T-cell (primary cell): ENCODE measurements around the gene LRP1B. TPM values are rescaled to one million over a fixed set of nuclear protein-coding genes. Genes with fewer than 3 reads are reported as not detected.

Experiments used
- ATAC-seq, 4 experiments: fragments of 200-7000 bp in 3 of 4; fragments of 150-1000 bp in 1 of 4; cut with Tn5 transposase; replicated peaks in 1 of 4; 1 replicate in 3 of 4; 2 replicates in 1 of 4; pipeline ENCODE4 v1.10.0; 2021; ENCODE audit warnings: moderate library complexity in 3 of 4, mild to moderate bottlenecking in 2 of 4, moderate number of reproducible peaks in 1 of 4
- CTCF ChIA-PET, 2 donors: fragments of 300-600 bp; sonication (Branson Sonifier 250); formaldehyde crosslinking; loops; one replicate each; lab custom pipeline; 2022; ENCODE audit warnings: antibody characterized with exemption in 2 of 2; lab: Charles Lee
- POLR2A ChIA-PET, 2 donors: fragments of 300-600 bp; sonication (Branson Sonifier 250); formaldehyde crosslinking; loops; one replicate each; lab custom pipeline; 2022; ENCODE audit warnings: antibody characterized with exemption in 2 of 2; lab: Charles Lee
- DNase-seq, 35 experiments: peaks; one replicate each; pipeline versions ENCODE4 v3.0.0 to v3.0.0-alpha.2; 2013 to 2023
- H3K27ac ChIP-seq: one replicate; pipeline ENCODE4 v1.5.1; 2013; ENCODE audit warnings: low read length
- H3K27me3 ChIP-seq, 2 experiments: replicated peaks in 1 of 2; 1 replicate in 1 of 2; 2 replicates in 1 of 2; pipeline versions ENCODE4 v1.6.1 to v1.7.0; 2013; ENCODE audit warnings: low read length in 1 of 2, mixed read lengths in 1 of 2; ENCODE audit not compliant: control insufficient read depth in 2 of 2, insufficient read depth in 2 of 2; ENCODE audit errors: extremely low read depth in 1 of 2
- H3K36me3 ChIP-seq, 2 donors: 1 replicate in 1 of 2; 2 replicates in 1 of 2; pipeline versions ENCODE4 v1.6.1 to v1.7.0; 2013; ENCODE audit warnings: low read length in 1 of 2; ENCODE audit not compliant: control insufficient read depth in 2 of 2, insufficient read depth in 1 of 2; ENCODE audit errors: extremely low read depth in 1 of 2
- H3K4me1 ChIP-seq, 2 experiments: 1 replicate in 1 of 2; 2 replicates in 1 of 2; pipeline versions ENCODE4 v1.6.1 to v1.7.0; 2013; ENCODE audit warnings: low read length in 2 of 2, mixed read lengths in 1 of 2; ENCODE audit not compliant: insufficient read depth in 2 of 2, control insufficient read depth in 1 of 2; ENCODE audit errors: extremely low read depth in 1 of 2
- H3K4me3 ChIP-seq, 2 donors: 1 replicate in 1 of 2; 2 replicates in 1 of 2; pipeline versions ENCODE4 v1.5.1 to v1.7.0; 2013; ENCODE audit warnings: mild to moderate bottlenecking in 2 of 2, low read length in 1 of 2, moderate library complexity in 1 of 2; ENCODE audit not compliant: control insufficient read depth in 1 of 2; ENCODE audit errors: extremely low read depth in 1 of 2
- H3K9me3 ChIP-seq: 2 replicates; pipeline ENCODE4 v1.7.0; 2013
- H3K27ac Mint-ChIP-seq, 2 donors: one replicate each; pipeline ENCODE4 v1.8.0; 2020 to 2021; ENCODE audit warnings: mild to moderate bottlenecking in 2 of 2, mixed read lengths in 2 of 2
- H3K27me3 Mint-ChIP-seq, 2 donors: one replicate each; pipeline ENCODE4 v1.8.0; 2021 to 2022; ENCODE audit warnings: mixed read lengths in 2 of 2
- H3K36me3 Mint-ChIP-seq: one replicate; pipeline ENCODE4 v1.8.0; 2021; ENCODE audit warnings: mixed read lengths
- H3K4me1 Mint-ChIP-seq, 3 donors: one replicate each; pipeline ENCODE4 v1.8.0; 2020 to 2022; ENCODE audit warnings: mixed read lengths in 3 of 3, mild to moderate bottlenecking in 1 of 3
- H3K4me3 Mint-ChIP-seq, 3 donors: one replicate each; pipeline ENCODE4 v1.8.0; 2020 to 2022; ENCODE audit warnings: mild to moderate bottlenecking in 3 of 3, mixed read lengths in 3 of 3, moderate library complexity in 3 of 3
- H3K9me3 Mint-ChIP-seq, 3 donors: one replicate each; pipeline ENCODE4 v1.8.0; 2020 to 2022; ENCODE audit warnings: mixed read lengths in 3 of 3
- WGBS: methylation state at CpG from one replicate; pipeline ENCODE4 v1.1.5; 2013; ENCODE audit warnings: missing lambda C conversion rate; ENCODE audit not compliant: insufficient coverage; 5-methylcytosine and 5-hydroxymethylcytosine counted together
- total RNA-seq, 35 experiments: library from RNA in 6 of 35; stranded (reverse) in 6 of 35; fragments of 120-200 nt in 1 of 35; gene quantifications; one replicate each; pipeline versions ENCODE4 v1.2.1 to v1.2.4 and lab custom pipeline; 2013 to 2026

Gene LRP1B
- total RNA-seq, 5 donors from 2014 or later (not counting 1 experiment from before 2014, with no cell fraction given) = not detected

GRCh38 chr2:140410695-140411094 is 1720.1 kb downstream of the LRP1B start:
- CTCF ChIA-PET = no interaction called here
- no CpG with 5 or more reads among the region's 2 CpGs for whole genome bisulfite sequencing
- POLR2A ChIA-PET = no interaction called here

GRCh38 chr2:140401056-140401455 is 1729.8 kb downstream of the LRP1B start:
- Mint-ChIP-seq H3K27me3 (no peaks in the 10 kb centered on the region), H3K36me3 (no peaks in the 10 kb centered on the region), H3K4me1 (no peaks in the 10 kb centered on the region), H3K9me3 (peaks cover 20 to 31% (median 22%) of the 10 kb centered on the region in 3 donors), H3K4me3 (no peak overlapping the region), H3K27ac (no peak overlapping the region)
- DNase-seq = no peak
- POLR2A ChIA-PET = interaction anchor here in 1 of 2 donors (0.6 kb wide), 1 partner anchor 790 kb away, joined by 3 read pairs; no protein-coding TSS in a partner anchor
- H3K27me3 ChIP-seq = no peaks in the 10 kb centered on the region
- H3K4me3 ChIP-seq = no peak overlapping the region
- no peak overlapping the region for H3K27ac ChIP-seq
- no peaks in the 10 kb centered on the region for H3K9me3 ChIP-seq
- H3K4me1 ChIP-seq = no peaks in the 10 kb centered on the region
- H3K36me3 ChIP-seq = no peaks in the 10 kb centered on the region
- no peak for ATAC-seq
- CTCF ChIA-PET = no interaction called here
- WGBS = 86% methylated on average over 2 of the region's 2 CpGs

More at GRCh38 chr2:140410695-140411094, 1720.1 kb downstream of the LRP1B start:
- H3K36me3 Mint-ChIP-seq = no peaks in the 10 kb centered on the region
- no peak overlapping the region for H3K4me3 Mint-ChIP-seq
- no peaks in the 10 kb centered on the region for H3K4me1 Mint-ChIP-seq
- no peaks in the 10 kb centered on the region for H3K27me3 Mint-ChIP-seq
- no peak overlapping the region for H3K27ac Mint-ChIP-seq
- no peaks in the 10 kb centered on the region for H3K4me1 ChIP-seq
- H3K4me3 ChIP-seq = no peak overlapping the region
- H3K36me3 ChIP-seq = no peaks in the 10 kb centered on the region
- ATAC-seq (no peak), DNase-seq (no peak)
- H3K9me3 ChIP-seq = no peaks in the 10 kb centered on the region
- H3K9me3 Mint-ChIP-seq = peaks cover 8 to 20% (median 19%) of the 10 kb centered on the region in 3 donors
- H3K27me3 ChIP-seq = no peaks in the 10 kb centered on the region
- no peak overlapping the region for H3K27ac ChIP-seq

GRCh38 chr2:140392824-140393223 is 1738.0 kb downstream of the LRP1B start:
- Mint-ChIP-seq H3K4me3 (no peak overlapping the region), H3K36me3 (no peaks in the 10 kb centered on the region), H3K9me3 (peaks cover 3 to 15% (median 5%) of the 10 kb centered on the region in 3 donors), H3K27me3 (no peaks in the 10 kb centered on the region), H3K4me1 (no peaks in the 10 kb centered on the region), H3K27ac (no peak overlapping the region)
- Histone ChIP-seq H3K4me1 (no peaks in the 10 kb centered on the region), H3K36me3 (no peaks in the 10 kb centered on the region), H3K27me3 (no peaks in the 10 kb centered on the region), H3K9me3 (no peaks in the 10 kb centered on the region), H3K27ac (no peak overlapping the region), H3K4me3 (no peak overlapping the region)
- ATAC-seq (no peak), DNase-seq (no peak)
- WGBS = no CpG with 5 or more reads among the region's 2 CpGs
- ChIA-PET POLR2A (no interaction called here), CTCF (no interaction called here)

- no peaks in the 10 kb centered on the region for H3K4me1 ChIP-seq
Observed at GRCh38 chr2:140384946-140385345, 1745.9 kb downstream of the LRP1B start.

GRCh38 chr2:140383781-140384180 is 1747.0 kb downstream of the LRP1B start:
- no CpG with 5 or more reads among the region's 4 CpGs for whole genome bisulfite sequencing
- no peaks in the 10 kb centered on the region for H3K36me3 ChIP-seq

More at GRCh38 chr2:140384946-140385345, 1745.9 kb downstream of the LRP1B start:
- CTCF ChIA-PET = no interaction called here
- WGBS = 93% methylated on average over 2 of the region's 6 CpGs
- H3K4me3 Mint-ChIP-seq = no peak overlapping the region
- H3K36me3 Mint-ChIP-seq = no peaks in the 10 kb centered on the region
- H3K9me3 ChIP-seq = no peaks in the 10 kb centered on the region
- no peak overlapping the region for H3K27ac ChIP-seq
- H3K27me3 ChIP-seq = no peaks in the 10 kb centered on the region
- H3K4me1 Mint-ChIP-seq = no peaks in the 10 kb centered on the region
- no peaks in the 10 kb centered on the region for H3K27me3 Mint-ChIP-seq
- no peak overlapping the region for H3K27ac Mint-ChIP-seq
- H3K4me3 ChIP-seq = no peak overlapping the region
- DNase-seq (no peak), ATAC-seq (no peak)
- POLR2A ChIA-PET = no interaction called here
- H3K36me3 ChIP-seq = no peaks in the 10 kb centered on the region
- peaks cover 0 to 11% (median 8%) of the 10 kb centered on the region in 3 donors for H3K9me3 Mint-ChIP-seq

GRCh38 chr2:140376686-140377085 is 1754.1 kb downstream of the LRP1B start:
- no peak overlapping the region for H3K4me3 Mint-ChIP-seq
- Histone ChIP-seq H3K27ac (no peak overlapping the region), H3K4me1 (no peaks in the 10 kb centered on the region), H3K9me3 (no peaks in the 10 kb centered on the region), H3K4me3 (no peak overlapping the region), H3K36me3 (no peaks in the 10 kb centered on the region), H3K27me3 (no peaks in the 10 kb centered on the region)
- DNase-seq = no peak
- ChIA-PET POLR2A (no interaction called here), CTCF (no interaction called here)
- no peaks in the 10 kb centered on the region for H3K27me3 Mint-ChIP-seq
- peaks cover 2 to 10% (median 3%) of the 10 kb centered on the region in 3 donors for H3K9me3 Mint-ChIP-seq
- H3K36me3 Mint-ChIP-seq = no peaks in the 10 kb centered on the region
- 89% methylated on average over 5 of the region's 5 CpGs for WGBS
- no peak for ATAC-seq
- H3K4me1 Mint-ChIP-seq = no peaks in the 10 kb centered on the region
- no peak overlapping the region for H3K27ac Mint-ChIP-seq

More at GRCh38 chr2:140383781-140384180, 1747.0 kb downstream of the LRP1B start:
- Histone ChIP-seq H3K4me1 (no peaks in the 10 kb centered on the region), H3K27ac (no peak overlapping the region), H3K4me3 (no peak overlapping the region), H3K27me3 (no peaks in the 10 kb centered on the region), H3K9me3 (no peaks in the 10 kb centered on the region)
- Mint-ChIP-seq H3K9me3 (peaks cover 3 to 11% (median 8%) of the 10 kb centered on the region in 3 donors), H3K4me1 (no peaks in the 10 kb centered on the region), H3K4me3 (no peak overlapping the region), H3K27ac (no peak overlapping the region), H3K36me3 (no peaks in the 10 kb centered on the region), H3K27me3 (no peaks in the 10 kb centered on the region)
- ATAC-seq (no peak), DNase-seq (no peak)
- ChIA-PET POLR2A (no interaction called here), CTCF (no interaction called here)

GRCh38 chr2:140363131-140363530 is 1767.7 kb downstream of the LRP1B start:
- Mint-ChIP-seq H3K36me3 (no peaks in the 10 kb centered on the region), H3K27me3 (no peaks in the 10 kb centered on the region), H3K27ac (no peak overlapping the region), H3K4me3 (no peak overlapping the region), H3K4me1 (no peaks in the 10 kb centered on the region), H3K9me3 (peaks cover 6 to 15% (median 12%) of the 10 kb centered on the region in 3 donors)
- H3K9me3 ChIP-seq = no peaks in the 10 kb centered on the region
- ChIA-PET POLR2A (no interaction called here), CTCF (no interaction called here)
- no peaks in the 10 kb centered on the region for H3K4me1 ChIP-seq
- no peak overlapping the region for H3K27ac ChIP-seq
- DNase-seq = no peak
- WGBS = 83% methylated on average over 1 of the region's 1 CpG
- ATAC-seq = no peak
- H3K27me3 ChIP-seq = no peaks in the 10 kb centered on the region
- H3K36me3 ChIP-seq = no peaks in the 10 kb centered on the region
- H3K4me3 ChIP-seq = no peak overlapping the region
